WTC11 (cell line): Measurements from ENCODE around the gene TEX44. TPM values are rescaled to one million over a fixed set of nuclear protein-coding genes. Genes with fewer than 3 reads are reported as not detected.

ENCODE experiments used
- ATAC-seq: fragments of 200-7000 bp; cut with Tn5 transposase; 2 replicates; pipeline ENCODE4 v1.10.0; 2021; ENCODE audit warnings: mild to moderate bottlenecking, moderate library complexity
- CTCF ChIA-PET: fragments of 300-600 bp; sonication (Branson Sonifier 250); formaldehyde crosslinking; loops from one replicate; lab custom pipeline; 2021; ENCODE audit warnings: antibody characterized with exemption; lab: Charles Lee
- POLR2A ChIA-PET: fragments of 350-600 bp; sonication (Branson Sonifier 250); formaldehyde crosslinking; loops from one replicate; lab custom pipeline; 2021; ENCODE audit warnings: antibody characterized with exemption; lab: Charles Lee
- DNase-seq: peaks from one replicate; pipeline ENCODE4 v3.0.0; 2021; ENCODE audit warnings: low spot score
- H3K27ac Mint-ChIP-seq: 2 replicates; pipeline ENCODE4 v1.8.0; 2021; ENCODE audit warnings: mixed read lengths
- H3K27me3 Mint-ChIP-seq: 2 replicates; pipeline ENCODE4 v1.8.0; 2021; ENCODE audit warnings: low read depth, mild to moderate bottlenecking, moderate library complexity, mixed read lengths
- H3K36me3 Mint-ChIP-seq: 2 replicates; pipeline ENCODE4 v1.8.0; 2021; ENCODE audit warnings: mixed read lengths
- H3K4me1 Mint-ChIP-seq: 2 replicates; pipeline ENCODE4 v1.8.0; 2022; ENCODE audit warnings: mixed read lengths
- H3K4me3 Mint-ChIP-seq: 2 replicates; pipeline ENCODE4 v1.8.0; 2021; ENCODE audit warnings: mild to moderate bottlenecking, moderate library complexity, mixed read lengths
- H3K9me3 Mint-ChIP-seq: 2 replicates; pipeline ENCODE4 v1.8.0; 2021; ENCODE audit warnings: mixed read lengths
- AFF4 ChIP-seq: sonication (generic); formaldehyde crosslinking; IDR thresholded peaks from 2 replicates; pipeline ENCODE4 v1.8.1; 2023; ENCODE audit warnings: mild to moderate bottlenecking, missing genetic modification reagents, borderline replicate concordance
- E2F1 ChIP-seq: sonication (generic); formaldehyde crosslinking; IDR thresholded peaks from 2 replicates; pipeline ENCODE4 v1.8.0; 2022; ENCODE audit warnings: mild to moderate bottlenecking, missing genetic modification reagents
- E2F4 ChIP-seq: sonication (generic); formaldehyde crosslinking; IDR thresholded peaks from 2 replicates; pipeline ENCODE4 v1.8.1; 2022; ENCODE audit warnings: low read depth, mild to moderate bottlenecking, moderate library complexity, missing genetic modification reagents, borderline replicate concordance
- ETV6 ChIP-seq: sonication (generic); formaldehyde crosslinking; IDR thresholded peaks from 2 replicates; pipeline ENCODE4 v1.8.1; 2022; ENCODE audit warnings: mild to moderate bottlenecking, missing genetic modification reagents
- HMGXB4 ChIP-seq: sonication (generic); formaldehyde crosslinking; IDR thresholded peaks from 2 replicates; pipeline ENCODE4 v1.8.1; 2023; ENCODE audit warnings: mild to moderate bottlenecking, moderate library complexity, missing genetic modification reagents
- MAX ChIP-seq: sonication (generic); formaldehyde crosslinking; IDR thresholded peaks from 2 replicates; pipeline ENCODE4 v1.8.0; 2022; ENCODE audit warnings: mild to moderate bottlenecking, missing genetic modification reagents
- SOX15 ChIP-seq: fragments of 250-450 bp; sonication (Bioruptor Pico); IDR thresholded peaks from 2 replicates; pipeline ENCODE4 v1.9.0; 2021; ENCODE audit warnings: mild to moderate bottlenecking
- ZNF138 ChIP-seq: sonication (generic); formaldehyde crosslinking; conservative IDR thresholded peaks from 2 replicates; pipeline ENCODE4 v1.8.1; 2022; ENCODE audit warnings: mild to moderate bottlenecking, moderate library complexity, missing genetic modification reagents
- ZNF423 ChIP-seq: fragments of 250-450 bp; sonication (Bioruptor Pico); IDR thresholded peaks from 2 replicates; pipeline ENCODE4 v2.1.2; 2022; ENCODE audit warnings: mild to moderate bottlenecking, moderate library complexity
- total RNA-seq: library from RNA; stranded (reverse); gene quantifications from 3 replicates; pipeline ENCODE4 v1.2.3, GENCODE V29; 2021

The TEX44 gene
- total RNA-seq, 1 experiment from 2014 or later, result not detected

GRCh38 chr2:231605607-231606091 is 13.0 kb downstream of the TEX44 start (continued):
- TF ChIP-seq AFF4 (CRISPR knock-in tag) (no peak), SOX15 (no peak), E2F4 (CRISPR knock-in tag) (no peak)
- TF ChIP-seq, all 79 proteins: peak for 0

- POLR2A ChIA-PET, result no interaction called here
- H3K27me3 Mint-ChIP-seq, result no peaks in the 10 kb centered on the region
- DNase-seq, result no peak
- ATAC-seq, result no peak
- no peak overlapping the region for H3K27ac Mint-ChIP-seq
- no peaks in the 10 kb centered on the region for H3K9me3 Mint-ChIP-seq
- TF ChIP-seq E2F1 (CRISPR knock-in tag) (no peak), MAX (CRISPR knock-in tag) (no peak)
- peaks cover 37% of the 10 kb centered on the region for H3K4me1 Mint-ChIP-seq
- CTCF ChIA-PET, result no interaction called here
- H3K36me3 Mint-ChIP-seq, result no peaks in the 10 kb centered on the region
- no peak overlapping the region for H3K4me3 Mint-ChIP-seq
These were observed 14.3 kb downstream of the TEX44 start for GRCh38 chr2:231606941-231607340.

- DNase-seq, result peak; percentile 63
- Mint-ChIP-seq H3K27me3 (peaks cover 2% of the 10 kb centered on the region; the same call in 1 of the 2 replicates), H3K9me3 (no peaks in the 10 kb centered on the region), H3K27ac (peak overlapping the region; percentile 83; the same call in 1 of the 2 replicates), H3K4me1 (peaks cover 49% of the 10 kb centered on the region), H3K4me3 (no peak overlapping the region), H3K36me3 (no peaks in the 10 kb centered on the region)
- CTCF ChIA-PET, result interaction anchor here (0.6 to 10.7 kb wide), 28 partner anchors 10 to 257 kb away, joined by 3 to 236 read pairs (median 4); partner anchors contain the start of genes COPS7B and PTMA
- TF ChIP-seq ETV6, result no peak
- TF ChIP-seq E2F4 (CRISPR knock-in tag), result no peak
- TF ChIP-seq ZNF138 (CRISPR knock-in tag), result no peak
- TF ChIP-seq HMGXB4, result 0 out of 2 replicates have a peak, but pooled peaks have one; percentile 1
- TF ChIP-seq ZNF423 (CRISPR knock-in tag), result no peak
- POLR2A ChIA-PET, result interaction anchor here (0.7 to 6.0 kb wide), 7 partner anchors 10 to 102 kb away, joined by 3 to 145 read pairs (median 4); partner anchors contain the start of gene PTMA
- peak; percentile 25 for ATAC-seq
These were observed 18.8 kb downstream of the TEX44 start for GRCh38 chr2:231611273-231612108.
